Adrenal gland (tissue), 12 donors: Measurements from ENCODE around the gene HEMK1. TPM values are rescaled to one million over a fixed set of nuclear protein-coding genes. Genes with fewer than 3 reads are reported as not detected.

Experiments used
- DNase-seq, 7 donors: peaks; one replicate each; pipeline ENCODE4 v3.0.0-alpha.2; 2019 to 2020
- H3K27ac ChIP-seq, 5 donors: fragments of 200-600 bp; sonication (generic) in 4 of 5; 1 replicate in 3 of 5; 2 replicates in 2 of 5; pipeline versions ENCODE4 v1.5.1 to v1.8.0; 2016 to 2020; ENCODE audit warnings: mild to moderate bottlenecking in 1 of 5
- H3K27me3 ChIP-seq: fragments of 200-600 bp; 2 replicates; pipeline ENCODE4 v1.8.0; 2021
- H3K36me3 ChIP-seq, 2 donors: fragments of 200-600 bp; replicated peaks in 1 of 2; 1 replicate in 1 of 2; 2 replicates in 1 of 2; pipeline versions ENCODE4 v1.5.1 to v1.8.0; 2018 to 2022
- H3K4me1 ChIP-seq, 2 donors: fragments of 200-600 bp; replicated peaks in 1 of 2; 1 replicate in 1 of 2; 2 replicates in 1 of 2; pipeline versions ENCODE4 v1.5.1 to v1.8.0; 2018 to 2021
- H3K4me3 ChIP-seq, 4 donors: fragments of 200-600 bp; sonication (generic) in 3 of 4; one replicate each; pipeline ENCODE4 v1.5.1; 2016 to 2018
- H3K9me3 ChIP-seq, 3 donors: fragments of 200-600 bp; sonication (generic) in 1 of 3; replicated peaks in 1 of 3; 1 replicate in 2 of 3; 2 replicates in 1 of 3; pipeline versions ENCODE4 v1.5.1 to v1.8.0; 2016 to 2021
- CTCF ChIP-seq, 6 experiments: fragments of 450-650 bp in 4 of 6; fragments of 200-600 bp in 2 of 6; sonication (generic) in 1 of 6; IDR thresholded peaks; 1 replicate in 5 of 6; 2 replicates in 1 of 6; pipeline versions ENCODE4 v1.5.1 to v1.8.0; 2016 to 2021; ENCODE audit warnings: antibody characterized with exemption in 6 of 6, mild to moderate bottlenecking in 2 of 6, moderate library complexity in 1 of 6
- POLR2A ChIP-seq, 2 donors: fragments of 450-650 bp; IDR thresholded peaks; one replicate each; pipeline ENCODE4 v1.6.1; 2017; ENCODE audit warnings: antibody characterized with exemption in 2 of 2, mild to moderate bottlenecking in 2 of 2, moderate library complexity in 1 of 2
- WGBS, 4 donors: extraction: QIAGEN DNeasy Blood & Tissue Kit in 2 of 4; methylation state at CpG; one replicate each; pipeline versions ENCODE4 v1.1.5 to v1.1.7; 2013 to 2017; 5-methylcytosine and 5-hydroxymethylcytosine counted together
- intact Hi-C, 2 donors: fragments of 100-400 bp; cut with DNase I; formaldehyde crosslinking; loops; one replicate each; pipeline versions ENCODE4 v1.14.1 to v1.15.0; 2022 to 2023
- polyA plus RNA-seq, 3 donors: library from polyadenylated mRNA; stranded (reverse); fragments of 200-250 nt in 2 of 3; fragments of 350-450 nt in 1 of 3; fragmentation: Illumina TruSeq in 1 of 3; extraction: RNeasy Lipid Tissue Mini Kit (QIAGEN cat#74804) in 1 of 3; gene quantifications; one replicate each; pipeline ENCODE4 v1.2.3, GENCODE V29; 2013 to 2014
- total RNA-seq, 9 donors: library from RNA; depleted of rRNA in 4 of 9; stranded (reverse); fragments of >200 nt in 4 of 9; fragments of 120-200 nt in 1 of 9; fragmentation: NEBNext Ultra II Directional in 1 of 9; extraction: Animal tissue kit (Norgen Biotek cat#: 25700) in 1 of 9; gene quantifications; one replicate each; pipeline versions ENCODE4 v1.1.0 to v1.2.4, GENCODE V29; 2013 to 2023
- donor health status: healthy with polysubstance abuse.
- donor health status: Bipolar disorder and iron deficiency.
- donor health status: DM: yes; HTN: yes; CAD: no.
- donor health status: DM: no; HTN: no; CAD: no.
- donor health status: DM: no; HTN: no; CAD: no.
- donor health status: DM: yes; HTN: yes; CAD: no.

Gene HEMK1
- total and polyA plus RNA-seq, 12 donors, result 9.1 to 46.4 (median 19.0) TPM

- Histone ChIP-seq H3K27me3 (peaks cover 2% of the 10 kb centered on the region), H3K4me1 (no peaks in the 10 kb centered on the region), H3K36me3 (no peaks in the 10 kb centered on the region), H3K27ac (no peak overlapping the region), H3K4me3 (no peak overlapping the region), H3K9me3 (no peaks in the 10 kb centered on the region)
- TF ChIP-seq POLR2A (IDR thresholded peaks at IDR 0.05), result no peak
- TF ChIP-seq CTCF (IDR thresholded peaks at IDR 0.05), result no peak
- WGBS, 4 donors, result 53 to 74% (median 72%) methylated on average over 5 to 9 of the region's 9 CpGs
- no peak for DNase-seq
- intact Hi-C loops, result no loop called here
Measured at GRCh38 chr3:50523279-50523811, 46.0 kb upstream of the HEMK1 start.

DNA sequence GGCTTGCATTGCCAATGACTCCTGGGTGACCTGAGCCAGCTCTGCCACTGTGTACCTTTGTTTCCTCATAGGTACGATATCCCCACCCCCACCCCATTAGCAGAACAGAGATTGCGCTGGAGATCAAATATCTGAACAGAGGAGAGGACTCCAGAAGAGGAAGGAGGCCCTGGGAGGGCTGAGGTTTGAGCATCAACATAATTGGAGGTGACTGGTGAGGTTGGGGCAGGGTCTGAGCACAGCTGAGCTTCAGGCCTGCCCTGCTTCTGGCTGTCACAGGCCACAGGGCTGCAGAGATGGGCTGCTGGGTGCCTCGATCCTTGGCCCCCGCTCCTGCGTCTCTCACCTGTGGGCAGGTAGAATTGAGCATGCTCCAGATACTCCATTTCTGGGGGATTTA, 44.6 kb upstream of the HEMK1 start:
- Histone ChIP-seq H3K27ac (no peak overlapping the region), H3K27me3 (no peaks in the 10 kb centered on the region), H3K4me3 (no peak overlapping the region), H3K9me3 (no peaks in the 10 kb centered on the region), H3K36me3 (no peaks in the 10 kb centered on the region), H3K4me1 (no peaks in the 10 kb centered on the region)
- TF ChIP-seq POLR2A (IDR thresholded peaks at IDR 0.05) (no peak), CTCF (IDR thresholded peaks at IDR 0.05) (no peak)
- no peak for DNase-seq
- intact Hi-C loops, result no loop called here
- 71 to 85% (median 79%) methylated on average over 5 of the region's 5 CpGs for WGBS, 4 donors

- TF ChIP-seq CTCF (IDR thresholded peaks at IDR 0.05) (no peak), POLR2A (IDR thresholded peaks at IDR 0.05) (no peak)
Measured at GRCh38 chr3:50525191-50525910, 44.0 kb upstream of the HEMK1 start.

DNA sequence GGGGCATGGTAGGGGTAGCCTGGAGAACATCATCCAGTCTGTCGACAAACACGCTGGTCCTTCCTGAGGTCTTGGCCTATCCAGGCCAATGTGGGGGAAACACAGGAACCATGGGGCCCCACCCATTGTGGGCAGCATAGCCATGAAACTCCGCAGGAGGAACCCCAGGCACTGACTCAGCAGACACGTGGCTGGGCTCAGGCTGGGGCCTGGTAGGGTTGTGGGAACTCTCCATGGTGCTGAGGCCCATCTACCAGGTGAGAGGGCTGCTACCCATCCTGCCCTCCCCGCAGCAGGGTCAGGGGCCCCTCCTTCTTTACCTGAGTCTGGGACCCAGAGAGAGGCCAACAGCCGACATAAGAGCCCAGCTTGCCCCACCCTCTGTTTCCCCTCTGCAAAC, 43.3 kb upstream of the HEMK1 start:
- no peak overlapping the region for H3K4me3 ChIP-seq
- no peaks in the 10 kb centered on the region for H3K9me3 ChIP-seq
- 30 to 45% (median 37%) methylated on average over 5 to 6 of the region's 6 CpGs for WGBS, 4 donors
- H3K4me1 ChIP-seq, result no peaks in the 10 kb centered on the region
- H3K36me3 ChIP-seq, result no peaks in the 10 kb centered on the region
- TF ChIP-seq CTCF (IDR thresholded peaks at IDR 0.05) (no peak), POLR2A (IDR thresholded peaks at IDR 0.05) (no peak)
- no peak overlapping the region for H3K27ac ChIP-seq
- DNase-seq, result peak in 6 of 7 donors; percentile 25 to 54 (median 48)
- intact Hi-C loops, result no loop called here
- no peaks in the 10 kb centered on the region for H3K27me3 ChIP-seq

More at GRCh38 chr3:50525191-50525910, 44.0 kb upstream of the HEMK1 start:
- no peaks in the 10 kb centered on the region for H3K36me3 ChIP-seq
- no peaks in the 10 kb centered on the region for H3K27me3 ChIP-seq
- no peaks in the 10 kb centered on the region for H3K9me3 ChIP-seq
- H3K4me1 ChIP-seq, result no peaks in the 10 kb centered on the region
- DNase-seq, result no peak
- intact Hi-C loops, result no loop called here
- no peak overlapping the region for H3K27ac ChIP-seq
- 64 to 73% (median 71%) methylated on average over 4 to 9 of the region's 9 CpGs for WGBS, 4 donors
- no peak overlapping the region for H3K4me3 ChIP-seq
